AG09319 (cell line): ENCODE results near the gene KSR1.
"Not testable (repeated sequence)": the region's sequence is repeated elsewhere in the genome, so short reads cannot be mapped to it uniquely, and the experiment has no call there.

Experiments
- DNase-seq: peaks from one replicate; pipeline ENCODE4 v3.0.0-alpha.2; 2010; ENCODE audit warnings: low read depth; ENCODE audit errors: extremely low read depth
- TF ChIP-seq, protein P1 (sequence below): IDR thresholded peaks from 2 replicates; pipeline ENCODE4 v1.5.1; 2011; ENCODE audit warnings: low read depth, mild to moderate bottlenecking, inconsistent platforms, low read length, moderate library complexity

Gene KSR1

DNA sequence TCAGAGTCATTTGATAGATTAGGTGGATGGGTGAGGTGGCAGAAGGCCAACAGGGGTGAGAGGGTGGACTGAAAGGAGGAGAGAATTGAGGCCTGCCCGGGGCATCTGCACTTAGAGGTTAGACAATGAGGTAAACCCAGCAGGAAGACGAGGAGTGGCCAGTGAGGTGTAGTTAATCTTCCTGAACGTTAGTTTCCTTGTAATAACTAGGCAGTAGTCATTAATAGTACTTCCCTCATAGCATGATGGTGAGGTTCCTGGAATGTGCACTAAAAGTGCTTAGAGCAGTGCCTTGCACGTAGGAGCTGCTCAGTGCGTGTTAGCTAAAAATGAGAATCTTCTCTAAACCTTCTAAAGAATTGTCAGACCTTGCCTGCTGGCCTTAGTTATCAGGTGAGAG is 13.5 kb upstream of the KSR1 start:
- DNase-seq, result no peak
- TF ChIP-seq, protein P1, sequence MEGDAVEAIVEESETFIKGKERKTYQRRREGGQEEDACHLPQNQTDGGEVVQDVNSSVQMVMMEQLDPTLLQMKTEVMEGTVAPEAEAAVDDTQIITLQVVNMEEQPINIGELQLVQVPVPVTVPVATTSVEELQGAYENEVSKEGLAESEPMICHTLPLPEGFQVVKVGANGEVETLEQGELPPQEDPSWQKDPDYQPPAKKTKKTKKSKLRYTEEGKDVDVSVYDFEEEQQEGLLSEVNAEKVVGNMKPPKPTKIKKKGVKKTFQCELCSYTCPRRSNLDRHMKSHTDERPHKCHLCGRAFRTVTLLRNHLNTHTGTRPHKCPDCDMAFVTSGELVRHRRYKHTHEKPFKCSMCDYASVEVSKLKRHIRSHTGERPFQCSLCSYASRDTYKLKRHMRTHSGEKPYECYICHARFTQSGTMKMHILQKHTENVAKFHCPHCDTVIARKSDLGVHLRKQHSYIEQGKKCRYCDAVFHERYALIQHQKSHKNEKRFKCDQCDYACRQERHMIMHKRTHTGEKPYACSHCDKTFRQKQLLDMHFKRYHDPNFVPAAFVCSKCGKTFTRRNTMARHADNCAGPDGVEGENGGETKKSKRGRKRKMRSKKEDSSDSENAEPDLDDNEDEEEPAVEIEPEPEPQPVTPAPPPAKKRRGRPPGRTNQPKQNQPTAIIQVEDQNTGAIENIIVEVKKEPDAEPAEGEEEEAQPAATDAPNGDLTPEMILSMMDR, result no peak

DNA sequence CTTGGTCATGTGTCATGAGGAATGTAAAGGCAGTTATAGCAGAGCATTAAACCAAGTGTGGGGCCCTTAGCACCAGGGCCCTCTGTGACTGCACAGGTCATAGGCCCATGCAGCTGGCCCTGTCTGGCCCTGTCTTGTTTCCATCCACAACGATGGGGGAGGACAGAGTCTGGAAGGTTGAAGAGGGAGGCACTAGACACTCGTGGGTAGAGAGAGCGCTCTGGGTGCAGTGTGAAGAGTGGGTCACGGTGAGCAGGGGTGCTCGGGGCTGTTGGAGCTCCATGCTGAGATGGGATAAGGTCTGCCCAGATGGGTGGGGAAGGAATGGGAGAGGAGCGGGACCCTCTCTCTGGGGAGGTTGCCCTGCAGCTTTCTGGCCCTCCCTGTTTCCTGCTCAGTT is 12.8 kb upstream of the KSR1 start:
- TF ChIP-seq, protein P1, result no peak
- DNase-seq, result no peak

DNA sequence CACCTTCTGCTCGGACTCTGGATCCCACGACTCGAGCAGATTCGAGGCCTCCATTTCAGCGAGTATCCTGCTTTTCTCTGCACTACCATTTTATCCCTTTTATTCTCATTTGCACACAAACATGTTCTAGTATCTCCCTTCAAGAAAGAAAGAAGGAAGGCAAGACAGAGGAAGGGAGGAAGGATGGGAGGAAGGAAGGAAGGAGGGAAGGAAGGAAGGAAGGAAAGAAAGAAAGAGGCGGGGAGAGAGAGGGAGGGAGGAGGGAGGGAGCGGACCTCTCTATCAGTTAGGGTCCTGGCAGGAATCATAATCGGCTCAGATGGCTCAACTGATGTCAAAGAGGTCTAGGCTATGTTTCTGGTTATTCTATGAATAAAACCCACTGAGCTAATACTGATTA is 10.3 kb upstream of the KSR1 start:
- DNase-seq, result no peak

DNA sequence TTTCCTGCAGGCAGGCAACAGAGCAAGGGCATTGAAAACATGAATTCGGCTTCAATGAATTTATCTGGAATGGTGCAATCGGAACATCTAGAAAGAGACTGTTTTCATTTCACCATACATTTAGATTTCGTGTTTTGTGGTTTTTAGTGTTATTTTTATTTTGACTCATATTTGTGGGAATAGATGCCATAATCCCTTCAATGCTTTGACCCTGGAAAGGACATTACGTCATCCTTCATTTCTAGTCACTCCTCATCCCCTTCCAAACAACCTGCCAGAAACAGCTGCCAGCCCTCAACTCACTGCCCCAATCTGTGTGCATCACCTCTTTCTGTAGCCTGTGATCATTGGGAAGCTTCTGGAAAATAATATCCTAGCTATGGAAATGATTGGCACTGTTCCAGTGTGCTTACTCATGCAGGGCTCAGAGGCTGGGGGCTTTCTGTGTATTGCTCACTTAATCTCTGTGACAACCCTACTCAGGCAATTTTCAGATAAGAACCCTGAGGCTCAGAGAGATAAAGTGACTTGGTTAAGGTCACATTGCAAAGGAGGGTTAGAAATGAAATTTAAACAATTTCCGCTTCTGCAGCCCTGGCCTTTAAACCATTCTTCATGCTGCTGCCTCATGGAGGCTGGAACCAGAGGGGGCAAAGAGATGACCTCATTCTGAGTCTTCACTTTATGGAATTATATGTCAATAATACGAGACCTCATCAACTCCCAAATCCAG is 9.5 kb upstream of the KSR1 start:
- DNase-seq, result peak; percentile 86
- TF ChIP-seq, protein P1, result no peak

More for the DNA sequence above, 10.3 kb upstream of the KSR1 start:
- TF ChIP-seq, protein P1, result no peak

DNA sequence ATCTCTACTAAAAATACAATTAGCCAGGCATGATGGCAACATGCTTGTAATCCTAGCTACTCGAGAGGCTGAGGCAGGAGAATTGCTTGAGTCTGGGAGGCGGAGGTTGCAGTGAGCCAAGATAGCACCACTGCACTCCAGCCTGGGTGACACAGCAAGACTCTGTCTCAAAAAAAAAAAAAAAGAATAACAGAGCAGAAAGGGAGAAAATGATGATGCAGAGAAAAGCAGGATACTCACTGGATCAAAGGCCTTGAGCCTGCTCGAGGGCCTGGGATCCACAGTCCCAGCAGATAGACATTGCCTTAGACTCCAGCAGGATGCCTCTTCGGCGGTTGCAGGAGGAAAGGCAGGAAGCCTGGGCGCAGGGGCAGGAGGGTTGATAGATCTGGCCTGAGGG is 7.7 kb upstream of the KSR1 start:
- not testable (repeated sequence) for DNase-seq

DNA sequence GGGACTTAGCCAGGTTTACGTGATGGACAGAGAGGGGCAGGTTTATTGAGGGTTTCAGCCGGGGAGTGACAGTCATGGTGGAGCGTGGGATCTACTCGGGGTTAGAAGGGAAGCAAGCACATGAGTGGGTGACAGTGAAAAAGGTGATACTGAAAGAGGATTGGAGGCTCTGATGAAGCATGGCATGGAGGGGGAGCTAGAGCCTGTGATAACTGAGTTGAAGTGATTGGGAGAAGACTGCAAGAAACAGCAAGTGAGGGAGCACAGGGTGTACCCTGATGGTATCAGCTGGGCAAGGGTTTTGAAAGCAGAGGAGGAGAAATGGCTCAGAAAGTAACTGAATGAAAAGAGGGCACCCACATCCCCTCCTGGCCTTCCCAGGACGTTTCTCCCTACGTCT is 6.7 kb upstream of the KSR1 start:
- TF ChIP-seq, protein P1, result no peak
- DNase-seq, result no peak

DNA sequence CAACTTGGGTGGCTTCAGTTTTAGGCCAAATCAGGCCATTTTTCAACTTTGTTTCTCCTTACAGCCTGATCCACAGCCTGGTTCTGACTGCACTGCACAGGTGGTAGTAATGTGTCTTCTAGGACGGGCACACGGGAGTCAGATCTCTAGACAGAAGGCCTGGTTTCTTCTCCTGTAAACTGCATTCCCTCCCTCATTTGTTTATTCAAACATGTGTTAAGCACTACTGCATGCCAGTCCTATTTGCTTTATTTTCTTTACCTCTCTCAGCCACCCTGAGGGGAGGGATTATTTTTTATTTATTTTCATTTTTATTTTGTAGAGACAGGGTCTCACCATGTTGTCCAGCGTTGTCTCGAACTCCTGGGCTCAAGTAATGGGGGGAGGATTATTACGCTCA is 6.3 kb upstream of the KSR1 start:
- TF ChIP-seq, protein P1, result no peak
- no peak for DNase-seq

DNA sequence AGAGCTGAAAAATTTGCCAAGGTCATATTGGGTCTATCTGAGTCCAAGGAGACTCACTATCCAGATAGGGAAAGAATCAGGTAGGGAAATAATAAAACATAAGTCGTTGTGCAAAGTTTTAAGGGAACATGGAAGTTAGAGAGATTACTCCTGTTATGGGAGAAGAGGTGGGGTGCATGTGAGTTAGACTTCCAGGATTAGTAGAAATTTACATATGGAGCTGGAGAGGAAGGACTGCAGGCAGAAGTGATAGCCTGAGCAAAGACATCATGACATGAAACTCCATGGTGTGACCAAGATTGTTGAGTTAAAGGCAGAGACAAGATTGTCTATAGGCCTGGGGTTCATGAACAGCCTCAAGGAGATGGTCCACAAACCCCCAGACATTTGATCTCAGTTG is 5.8 kb upstream of the KSR1 start:
- TF ChIP-seq, protein P1, result no peak
- DNase-seq, result no peak
